ENCODE data around the gene RPP40.

- no peak for TF ChIP-seq ZNF3 (CRISPR knock-in tag; IDR thresholded peaks at IDR 0.05)
- no peak for TF ChIP-seq GABPB1 (CRISPR knock-in tag; IDR thresholded peaks at IDR 0.05)
- TF ChIP-seq ZNF696 (CRISPR knock-in tag; conservative IDR thresholded peaks at IDR 0.05): no peak
- TF ChIP-seq NCOA1 (IDR thresholded peaks at IDR 0.05; ENCODE audit: low read depth): no peak
- TF ChIP-seq ZBTB1 (CRISPR knock-in tag; IDR thresholded peaks at IDR 0.05; ENCODE audit: borderline replicate concordance, low read depth): no peak
- TF ChIP-seq POLR2A (conservative IDR thresholded peaks at IDR 0.05): no peak
- TF ChIP-seq CTCF (IDR thresholded peaks at IDR 0.05 in 2 of 3, conservative IDR thresholded peaks at IDR 0.05 in 1 of 3; ENCODE audit: insufficient read depth in 2 of 3, low read depth in 1 of 3, low read length in 3 of 3): no peak
- no peak for TF ChIP-seq KDM1A (IDR thresholded peaks at IDR 0.05)
- TF ChIP-seq TFE3 (CRISPR knock-in tag; IDR thresholded peaks at IDR 0.05): no peak
- TF ChIP-seq FOXK2 (conservative IDR thresholded peaks at IDR 0.05 in 1 of 2, IDR thresholded peaks at IDR 0.05 in 1 of 2; ENCODE audit: low read depth in 2 of 2): no peak
Observed at GRCh38 chr6:4965562-4966389, 38.1 kb downstream of the RPP40 start.

Data from K562 (cell line).